Astrocyte of the cerebellum (primary cell): ENCODE data around the gene KCTD18.
A peak's percentile ranks its signal among the peaks of the same experiment; 100 is the strongest.

Source experiments
- DNase-seq: peaks from one replicate; pipeline ENCODE4 v3.0.0-alpha.2; 2011; ENCODE audit warnings: low read depth
- H3K4me3 ChIP-seq: 2 replicates; pipeline ENCODE4 v1.5.1; 2011; ENCODE audit warnings: mild to moderate bottlenecking, low read depth, low read length, moderate library complexity
- in situ Hi-C: cut with HindIII; loops from 2 replicates; pipeline ENCODE4 v1.10.0; 2017; ENCODE audit warnings: low sequenced_read_pairs
- TF ChIP-seq, protein P1 (sequence below): IDR thresholded peaks from 2 replicates; pipeline ENCODE4 v1.5.1; 2012; ENCODE audit warnings: low read length, low read depth, moderate library complexity, mild to moderate bottlenecking; ENCODE audit errors: missing control alignments

KCTD18 gene

DNA sequence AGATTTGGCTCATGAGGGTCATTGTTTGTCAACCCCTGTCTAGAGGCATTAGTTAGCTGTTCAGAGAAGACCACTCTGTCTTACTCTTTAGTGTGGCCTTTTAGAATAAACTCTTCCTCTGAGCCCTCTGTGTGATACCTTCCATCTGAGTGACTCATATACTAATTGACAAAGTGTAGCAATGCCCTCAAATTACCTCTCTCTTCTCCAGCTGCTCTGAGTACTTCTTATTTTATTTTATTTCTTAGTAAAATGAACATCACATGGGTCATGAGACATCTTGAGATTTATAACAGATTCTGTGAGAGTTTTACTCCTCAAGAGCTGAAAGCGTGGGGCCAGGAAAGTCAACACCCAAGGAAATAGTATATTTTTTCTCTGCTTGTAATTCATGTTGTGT is 67.4 kb downstream of the KCTD18 start:
- H3K4me3 ChIP-seq: no peak overlapping the region
- TF ChIP-seq, protein P1, sequence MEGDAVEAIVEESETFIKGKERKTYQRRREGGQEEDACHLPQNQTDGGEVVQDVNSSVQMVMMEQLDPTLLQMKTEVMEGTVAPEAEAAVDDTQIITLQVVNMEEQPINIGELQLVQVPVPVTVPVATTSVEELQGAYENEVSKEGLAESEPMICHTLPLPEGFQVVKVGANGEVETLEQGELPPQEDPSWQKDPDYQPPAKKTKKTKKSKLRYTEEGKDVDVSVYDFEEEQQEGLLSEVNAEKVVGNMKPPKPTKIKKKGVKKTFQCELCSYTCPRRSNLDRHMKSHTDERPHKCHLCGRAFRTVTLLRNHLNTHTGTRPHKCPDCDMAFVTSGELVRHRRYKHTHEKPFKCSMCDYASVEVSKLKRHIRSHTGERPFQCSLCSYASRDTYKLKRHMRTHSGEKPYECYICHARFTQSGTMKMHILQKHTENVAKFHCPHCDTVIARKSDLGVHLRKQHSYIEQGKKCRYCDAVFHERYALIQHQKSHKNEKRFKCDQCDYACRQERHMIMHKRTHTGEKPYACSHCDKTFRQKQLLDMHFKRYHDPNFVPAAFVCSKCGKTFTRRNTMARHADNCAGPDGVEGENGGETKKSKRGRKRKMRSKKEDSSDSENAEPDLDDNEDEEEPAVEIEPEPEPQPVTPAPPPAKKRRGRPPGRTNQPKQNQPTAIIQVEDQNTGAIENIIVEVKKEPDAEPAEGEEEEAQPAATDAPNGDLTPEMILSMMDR: no peak
- DNase-seq: peak; percentile 49
- in situ Hi-C loops: no loop called here

DNA sequence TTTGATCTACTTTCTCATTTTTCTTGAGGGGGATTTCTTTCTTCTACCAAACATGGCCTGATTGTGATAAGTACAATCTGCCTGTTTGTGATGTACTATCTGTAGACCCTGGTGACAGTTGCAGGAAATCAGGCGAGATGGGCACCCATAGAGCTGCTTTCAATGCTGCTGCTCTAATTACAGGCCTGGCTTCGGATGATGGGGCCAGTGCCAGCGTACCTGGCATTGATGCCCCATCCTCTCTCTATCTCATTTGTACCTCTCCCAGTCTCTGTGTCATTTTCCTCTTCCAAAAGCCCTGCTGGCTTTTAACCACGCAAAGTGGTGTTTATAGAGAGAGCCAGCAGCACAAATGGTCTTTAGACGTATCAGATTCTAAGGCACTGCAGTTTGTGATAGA is 69.9 kb downstream of the KCTD18 start:
- in situ Hi-C loops: no loop called here
- DNase-seq: no peak
- TF ChIP-seq, protein P1: no peak
- no peak overlapping the region for H3K4me3 ChIP-seq
